HL-60/S4 treated with phorbol 12-myristate 13-acetate at 8.2 ng/mL for 4 days and 3 days (cell line): ENCODE data around the gene IQSEC2.

Experiments
- in situ Hi-C: fragments of 300-500 bp; cut with MboI; formaldehyde crosslinking; loops from 2 replicates; pipeline ENCODE4 v1.15.0; 2022; ENCODE audit warnings: low sequenced_read_pairs

Gene IQSEC2

GRCh38 chrX:53305996-53306937 lies 24.9 kb upstream of the IQSEC2 start:
- in situ Hi-C loops = no loop called here

DNA sequence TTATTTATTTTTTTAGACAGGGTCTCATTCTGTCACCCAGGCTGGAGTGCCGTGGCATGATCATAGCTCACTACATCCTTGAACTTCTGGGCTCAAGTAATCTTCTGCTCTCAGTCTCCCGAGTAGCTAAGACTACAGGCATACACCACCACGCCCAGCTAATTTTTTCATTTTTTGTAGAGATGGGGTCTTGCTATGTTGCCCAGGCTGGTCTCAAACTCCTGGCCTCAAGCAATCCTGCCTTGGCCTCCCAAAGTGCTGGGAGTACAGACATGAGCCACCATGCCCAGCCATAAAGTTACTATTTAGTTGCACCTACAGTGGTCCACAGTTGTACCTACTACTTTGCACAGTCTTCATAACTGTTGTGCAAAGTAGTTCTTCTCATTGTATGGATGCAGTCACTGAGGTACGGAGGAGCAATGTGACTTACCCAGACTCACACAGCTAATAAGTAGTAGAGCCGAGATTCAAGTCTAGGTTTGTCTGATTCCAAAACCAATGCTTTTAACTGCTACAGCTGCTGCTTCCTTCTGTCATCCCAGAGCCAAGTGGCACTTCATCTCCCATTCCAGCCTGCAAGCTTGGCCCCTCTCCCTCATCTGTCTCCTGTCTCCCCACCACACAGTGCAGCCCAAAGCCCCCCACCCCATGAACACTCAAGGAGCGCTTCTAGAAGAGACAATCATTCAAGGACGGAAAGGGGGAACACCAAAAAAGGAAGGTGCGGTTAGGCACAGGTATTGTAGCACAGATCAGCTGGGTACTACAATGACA lies 24.0 kb upstream of the IQSEC2 start:
- in situ Hi-C loops = no loop called here

DNA sequence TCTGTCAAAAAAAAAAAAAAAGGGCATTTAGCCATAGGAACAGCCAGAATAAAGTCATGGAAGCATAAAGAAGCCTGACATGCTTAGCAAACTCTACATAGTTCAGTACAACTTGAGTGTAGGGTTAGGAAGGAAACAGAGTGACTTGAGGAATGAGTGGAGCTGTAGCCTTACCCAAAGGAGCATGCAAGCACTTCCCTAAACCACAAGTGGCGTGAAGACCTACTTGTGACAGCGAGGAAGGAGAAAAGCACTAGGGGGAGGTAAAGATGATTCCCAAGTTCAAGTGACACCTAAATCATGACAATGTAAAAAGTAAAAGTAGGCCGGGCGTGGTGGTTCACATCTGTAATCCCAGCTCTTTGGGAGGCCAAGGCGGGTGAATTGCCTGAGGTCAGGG lies 21.8 kb upstream of the IQSEC2 start:
- in situ Hi-C loops = no loop called here

DNA sequence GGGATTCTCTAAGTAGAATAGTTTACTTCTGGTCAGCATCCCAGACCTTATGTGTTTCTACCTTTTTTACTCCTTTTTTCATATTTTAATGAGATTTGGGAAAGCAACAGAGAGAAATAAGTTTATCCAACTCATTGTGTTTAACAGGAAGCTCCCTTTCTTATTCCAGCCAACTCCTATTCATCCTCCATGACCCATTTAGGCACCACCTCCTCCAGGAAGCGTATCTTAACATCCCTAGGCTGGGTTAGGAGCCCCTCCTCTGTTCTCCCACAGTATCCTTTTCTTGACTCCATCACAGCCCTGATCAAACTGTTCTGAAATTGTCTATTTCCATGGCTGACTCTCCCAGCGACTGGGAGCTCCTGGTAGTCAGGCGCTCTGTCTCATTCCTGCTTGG lies 18.8 kb upstream of the IQSEC2 start:
- in situ Hi-C loops = no loop called here

DNA sequence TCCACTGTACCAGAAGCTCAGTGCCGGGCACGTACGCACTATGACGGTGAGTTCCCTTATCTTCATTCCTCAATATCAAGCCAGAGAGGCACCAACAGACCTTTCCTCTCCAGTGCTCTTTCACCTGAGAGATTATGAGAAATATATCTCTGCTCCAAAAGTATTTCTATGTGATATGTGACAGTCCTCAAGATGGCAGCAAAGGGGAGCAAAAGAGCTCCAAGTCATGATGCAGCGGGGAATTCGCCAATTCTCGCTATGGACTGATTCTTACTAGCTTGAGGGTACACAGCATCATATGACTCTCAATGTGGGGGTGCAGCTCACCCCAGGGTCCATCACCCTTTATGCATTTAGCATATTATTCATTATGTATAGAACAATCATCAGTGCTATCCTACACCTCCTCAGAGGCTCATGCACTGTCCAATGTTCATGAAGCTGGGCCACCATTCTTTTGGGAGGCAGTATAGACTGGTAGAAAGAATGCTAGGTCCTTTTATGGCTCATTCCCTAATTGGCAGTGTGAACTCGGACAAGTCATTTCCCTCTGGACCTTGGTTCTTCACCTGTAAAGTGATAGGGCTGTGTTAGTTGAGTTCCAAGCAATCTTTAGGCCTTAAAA lies 12.8 kb upstream of the IQSEC2 start:
- in situ Hi-C loops = no loop called here

GRCh38 chrX:53291596-53291995 lies 10.2 kb upstream of the IQSEC2 start:
- in situ Hi-C loops = no loop called here

- in situ Hi-C loops = no loop called here
These were observed 9.2 kb upstream of the IQSEC2 start for GRCh38 chrX:53290441-53291041.

DNA sequence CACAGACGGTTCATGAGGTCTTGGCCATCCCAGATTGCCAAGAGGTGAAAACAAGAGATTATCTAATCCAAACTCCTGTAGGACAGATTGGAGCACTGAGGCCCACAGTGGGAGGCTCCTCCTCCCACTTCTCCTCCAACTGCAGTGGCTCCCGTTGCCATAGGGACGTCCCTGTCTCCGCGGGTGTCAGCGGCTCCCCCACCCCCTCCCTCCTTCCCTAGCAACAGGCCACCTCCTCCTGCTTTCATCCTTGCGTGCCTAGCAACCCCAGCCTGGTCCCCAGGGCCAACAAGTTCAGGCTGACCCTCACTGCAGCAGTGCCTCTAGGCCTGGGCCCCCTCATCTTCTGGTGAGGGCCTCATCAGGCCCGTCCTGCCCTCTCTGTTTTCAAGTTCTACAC lies 6.8 kb upstream of the IQSEC2 start:
- in situ Hi-C loops = no loop called here

DNA sequence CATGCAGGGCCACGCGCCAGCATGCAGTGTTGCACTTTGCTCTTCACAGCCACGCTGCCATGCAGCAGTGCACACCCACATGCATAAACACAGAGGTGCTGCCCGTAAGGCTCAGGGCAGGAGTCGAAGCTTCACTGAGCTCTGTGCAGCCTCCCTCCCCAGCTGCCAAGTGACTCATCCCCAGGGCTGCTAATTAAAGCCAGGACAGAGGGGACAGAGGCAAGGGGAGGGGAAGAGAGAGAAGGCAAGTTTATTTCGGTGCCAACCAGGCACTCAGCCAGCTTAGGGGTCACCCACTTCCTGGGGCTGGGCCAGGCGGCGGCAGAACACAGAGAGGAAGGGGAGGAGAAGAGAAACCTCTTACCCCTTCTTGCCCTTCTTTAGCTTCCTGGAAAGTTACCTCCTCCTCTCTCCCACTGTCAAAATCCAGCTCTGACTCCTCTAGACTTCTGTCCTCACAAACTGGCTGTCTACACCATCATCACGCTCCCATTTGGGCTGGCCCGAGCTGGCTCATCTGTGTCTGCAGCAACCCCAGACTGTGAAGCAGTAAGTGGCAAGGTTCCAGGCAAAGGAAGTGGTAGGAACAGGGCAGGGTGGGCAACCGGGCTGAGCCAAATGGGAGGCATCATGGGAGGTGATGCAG lies 6.2 kb upstream of the IQSEC2 start:
- in situ Hi-C loops = no loop called here

DNA sequence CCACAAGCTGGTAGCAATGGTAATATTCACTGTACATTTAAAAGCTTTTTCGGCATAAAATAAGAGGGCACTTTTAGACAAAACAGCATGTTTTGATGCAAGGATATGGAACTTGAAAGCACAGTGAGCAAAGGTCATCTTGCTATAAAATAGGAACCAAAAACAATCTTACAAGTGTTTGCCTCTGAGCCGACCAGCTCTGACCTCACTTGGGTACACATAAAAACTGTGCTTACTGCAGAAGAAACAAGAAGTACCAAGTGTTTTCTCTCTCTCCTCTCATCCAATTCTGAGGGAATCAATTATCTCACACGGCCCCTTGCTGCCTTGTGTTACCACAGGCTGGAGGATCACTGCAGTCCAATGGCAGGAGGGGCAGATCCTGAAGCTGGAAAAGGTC lies 4.8 kb upstream of the IQSEC2 start:
- in situ Hi-C loops = no loop called here

GRCh38 chrX:53285591-53285990 lies 4.2 kb upstream of the IQSEC2 start:
- in situ Hi-C loops = no loop called here

DNA sequence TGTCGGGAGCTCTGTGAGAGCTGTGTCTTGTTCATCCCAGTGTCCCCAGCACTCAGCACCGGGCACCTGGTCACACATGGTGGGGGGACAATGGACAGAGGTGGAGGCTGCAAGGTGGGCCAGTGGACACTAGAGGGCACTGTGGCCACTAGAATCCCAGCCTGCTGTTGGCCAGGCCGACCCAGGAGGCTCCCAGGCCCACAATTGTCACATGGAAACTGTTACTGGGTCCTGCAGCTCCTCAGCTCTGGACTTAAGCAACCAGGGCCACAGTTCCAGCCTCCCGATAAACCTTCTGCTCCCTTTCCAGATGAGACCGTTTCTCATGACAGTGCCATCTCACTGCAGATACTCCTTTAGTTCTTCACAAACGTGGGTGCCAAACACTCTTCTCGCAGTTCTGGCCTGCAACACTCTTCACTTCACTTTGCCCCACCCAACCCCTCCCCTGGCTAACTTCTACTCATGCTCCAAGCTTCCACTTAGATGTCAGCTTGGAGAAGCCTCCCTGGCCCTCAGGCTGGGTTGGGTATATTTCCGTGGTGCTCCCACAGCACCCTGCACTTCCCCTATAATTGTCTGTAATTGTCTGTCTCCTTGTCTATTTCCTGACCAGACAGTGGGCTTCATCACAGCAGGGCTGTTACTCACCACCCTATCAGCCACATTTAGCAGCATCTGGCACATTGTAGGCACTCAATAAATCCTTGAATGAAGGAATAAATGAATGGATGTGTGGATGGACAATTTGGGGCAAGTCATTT lies 3.5 kb upstream of the IQSEC2 start:
- in situ Hi-C loops = no loop called here

- in situ Hi-C loops = no loop called here
These were observed 2.2 kb upstream of the IQSEC2 start for GRCh38 chrX:53283567-53283966.

GRCh38 chrX:53283099-53283498 lies 1.7 kb upstream of the IQSEC2 start:
- in situ Hi-C loops = no loop called here

DNA sequence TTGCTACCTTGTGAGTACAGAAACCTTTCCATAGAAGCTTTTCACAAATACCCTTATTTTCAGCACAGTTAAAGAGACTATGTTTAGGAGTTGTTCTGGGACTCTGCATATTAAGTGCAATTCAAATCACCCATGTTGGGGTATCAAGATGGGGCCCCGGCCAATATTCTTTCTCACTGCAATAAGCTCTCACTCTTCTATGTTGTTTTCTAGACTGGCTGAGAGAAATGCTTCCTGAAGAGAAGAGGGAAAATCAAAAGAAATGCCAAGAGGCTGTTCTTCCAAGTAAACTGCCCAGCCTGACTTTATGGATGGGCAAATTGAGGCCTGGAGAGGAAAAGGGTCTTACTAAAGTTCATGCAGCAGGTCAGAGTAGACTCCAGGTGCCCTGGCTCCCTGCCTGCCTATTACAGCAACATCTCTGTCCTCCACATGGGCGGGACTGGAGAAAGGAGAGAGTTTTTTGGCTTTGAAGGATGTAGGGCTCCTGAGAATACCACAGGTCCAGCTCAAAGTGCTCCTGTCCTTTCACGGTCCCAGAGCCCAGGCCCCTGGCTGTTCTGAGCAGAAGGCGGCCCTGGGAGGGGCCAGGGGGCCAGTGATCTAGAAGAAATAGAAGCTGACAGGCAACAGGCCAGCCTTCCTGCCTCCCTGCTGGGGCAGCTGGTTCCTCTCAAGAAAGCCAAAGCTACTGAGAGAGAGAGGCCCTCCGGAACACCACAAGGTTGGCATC lies 745 bp upstream of the IQSEC2 start:
- in situ Hi-C loops = no loop called here

- in situ Hi-C loops = no loop called here
These were observed 758 bp downstream of the IQSEC2 start for GRCh38 chrX:53280331-53281320.

GRCh38 chrX:53279296-53280237 lies 1.8 kb downstream of the IQSEC2 start:
- in situ Hi-C loops = no loop called here
